Activated CD4-positive, alpha-beta T cell treated with anti-CD3 and anti-CD28 coated beads, Interleukin-2, Interleukin-4, amounts not matched to agents 100 ng/mL and 50 ng/mL, durations not matched to agents 16 hours and 8 hours (primary cell): ENCODE data around the gene NKX3-2.
A peak's percentile ranks its signal among the peaks of the same experiment; 100 is the strongest.

Experiments
- DNase-seq: peaks from one replicate; pipeline ENCODE4 v3.0.0-alpha.2; 2020; ENCODE audit warnings: low spot score

NKX3-2 gene

DNA sequence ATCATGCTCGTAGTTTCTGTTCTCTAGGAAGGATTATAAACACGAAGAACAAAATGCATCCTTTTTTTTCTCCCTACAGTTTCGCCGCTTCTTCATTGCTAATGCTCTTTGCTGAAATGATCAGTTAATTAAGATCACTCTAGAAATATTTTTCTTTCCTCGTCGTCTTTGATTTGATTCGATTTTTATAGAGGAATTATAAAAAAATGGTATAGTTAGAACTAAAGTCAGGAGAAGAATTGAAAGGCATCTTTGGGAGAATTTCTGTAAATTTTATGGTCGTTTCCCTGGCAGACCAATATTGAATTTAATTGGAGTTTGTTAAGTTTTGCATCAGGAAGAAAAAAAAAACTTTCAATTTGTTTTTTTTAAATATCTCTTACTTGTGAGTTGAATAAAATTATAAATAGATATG, 1.1 kb upstream of the NKX3-2 start:
- no peak for DNase-seq

DNA sequence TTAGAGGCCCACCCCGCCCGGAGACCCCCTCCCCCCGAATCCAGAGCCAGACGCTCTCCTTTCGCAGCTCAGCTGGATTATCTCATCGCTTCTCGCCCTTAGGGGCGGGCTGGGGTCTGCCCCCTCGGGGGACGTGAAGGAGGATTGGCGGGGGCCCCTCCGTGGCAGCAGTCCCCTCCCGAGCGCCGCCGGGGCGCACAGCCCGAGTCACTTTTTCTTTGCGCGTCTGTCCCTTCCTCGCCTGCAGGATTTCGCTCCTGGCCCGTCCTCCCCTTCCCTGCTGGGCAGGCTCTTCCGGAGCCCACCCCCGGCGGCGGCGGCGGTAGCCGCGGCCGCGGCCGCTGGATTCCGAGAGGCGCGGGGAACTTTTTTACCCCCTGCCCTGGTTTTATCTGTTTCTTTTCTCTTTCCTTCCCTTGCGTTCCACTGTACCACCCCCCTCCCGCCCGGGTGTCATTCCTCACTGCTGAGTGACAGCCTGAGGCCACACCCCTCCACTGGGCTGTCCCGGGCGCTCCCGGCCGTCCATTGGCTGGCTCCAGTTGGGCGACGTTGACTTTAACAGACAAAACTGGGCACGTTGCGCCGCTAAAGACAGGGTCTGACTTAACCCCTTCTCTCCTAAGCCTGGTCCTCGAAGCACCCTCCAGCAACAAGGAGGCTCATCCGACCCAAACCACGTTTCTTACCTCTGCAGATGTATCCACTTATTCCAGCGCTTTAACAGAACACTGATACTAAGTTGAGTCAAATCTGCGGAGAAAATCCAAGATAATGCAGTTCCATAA, 492 bp upstream of the NKX3-2 start:
- DNase-seq = peak; percentile 58

DNA sequence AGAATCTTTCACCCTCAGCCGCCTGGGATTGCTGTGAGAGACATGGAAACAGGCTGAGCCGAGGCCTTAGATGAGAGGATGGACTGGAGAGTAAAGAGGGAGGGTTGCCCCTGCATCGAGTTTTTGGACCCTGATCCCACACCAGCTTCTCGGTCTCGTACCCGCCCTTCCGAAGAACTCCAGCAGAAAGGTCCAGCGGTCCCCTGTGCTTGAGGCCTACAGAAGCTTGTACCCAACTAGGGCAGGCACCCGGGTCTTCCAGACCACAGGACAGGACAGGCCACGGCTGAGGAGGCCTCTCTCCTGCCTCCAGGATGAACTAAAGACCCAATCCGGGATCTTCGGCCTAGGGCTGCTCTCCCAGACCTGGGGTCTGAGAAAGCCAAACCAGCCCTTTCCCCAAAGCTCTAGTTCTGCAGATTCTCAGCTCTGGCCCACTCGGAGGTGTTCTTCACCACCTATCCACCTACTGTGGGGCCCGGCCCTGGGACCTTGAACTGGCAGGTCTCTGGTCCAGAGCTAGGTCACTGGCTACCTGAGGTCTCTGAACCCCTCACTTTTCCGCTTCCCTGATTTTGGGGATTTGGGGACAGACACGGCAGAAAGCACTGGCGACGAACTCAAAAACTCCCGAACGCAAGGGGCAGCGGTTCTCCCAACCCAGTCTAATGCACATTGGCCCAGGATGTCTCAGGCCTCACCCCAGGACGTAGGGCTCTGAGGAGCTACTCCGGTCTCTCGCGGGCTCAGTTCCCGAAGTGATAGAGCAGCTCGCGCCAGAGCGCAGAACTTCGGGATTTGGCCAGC, 1.1 kb downstream of the NKX3-2 start:
- DNase-seq = no peak

DNA sequence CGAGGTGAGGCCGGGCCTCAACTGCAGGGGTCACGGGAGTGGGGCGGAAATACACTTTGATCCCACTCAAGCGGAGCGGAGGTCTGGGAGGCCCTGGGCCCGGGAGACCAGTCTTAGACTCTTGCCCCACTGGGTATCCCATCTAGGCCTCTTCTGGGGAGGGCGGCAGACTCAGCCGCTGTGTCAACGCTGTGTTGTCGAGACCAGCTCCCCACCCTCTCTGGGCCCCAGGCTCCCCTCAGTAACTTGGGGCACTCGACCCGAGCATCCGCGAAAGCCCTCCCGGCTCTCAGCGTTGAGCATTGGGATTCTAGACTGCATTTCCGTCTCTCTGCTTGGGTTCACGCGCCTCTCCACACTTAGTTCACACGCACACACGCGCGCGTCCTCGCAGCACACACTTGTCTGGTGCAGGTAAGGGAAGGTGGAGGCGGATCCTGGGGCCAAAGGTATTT, 1.7 kb downstream of the NKX3-2 start:
- DNase-seq = no peak

DNA sequence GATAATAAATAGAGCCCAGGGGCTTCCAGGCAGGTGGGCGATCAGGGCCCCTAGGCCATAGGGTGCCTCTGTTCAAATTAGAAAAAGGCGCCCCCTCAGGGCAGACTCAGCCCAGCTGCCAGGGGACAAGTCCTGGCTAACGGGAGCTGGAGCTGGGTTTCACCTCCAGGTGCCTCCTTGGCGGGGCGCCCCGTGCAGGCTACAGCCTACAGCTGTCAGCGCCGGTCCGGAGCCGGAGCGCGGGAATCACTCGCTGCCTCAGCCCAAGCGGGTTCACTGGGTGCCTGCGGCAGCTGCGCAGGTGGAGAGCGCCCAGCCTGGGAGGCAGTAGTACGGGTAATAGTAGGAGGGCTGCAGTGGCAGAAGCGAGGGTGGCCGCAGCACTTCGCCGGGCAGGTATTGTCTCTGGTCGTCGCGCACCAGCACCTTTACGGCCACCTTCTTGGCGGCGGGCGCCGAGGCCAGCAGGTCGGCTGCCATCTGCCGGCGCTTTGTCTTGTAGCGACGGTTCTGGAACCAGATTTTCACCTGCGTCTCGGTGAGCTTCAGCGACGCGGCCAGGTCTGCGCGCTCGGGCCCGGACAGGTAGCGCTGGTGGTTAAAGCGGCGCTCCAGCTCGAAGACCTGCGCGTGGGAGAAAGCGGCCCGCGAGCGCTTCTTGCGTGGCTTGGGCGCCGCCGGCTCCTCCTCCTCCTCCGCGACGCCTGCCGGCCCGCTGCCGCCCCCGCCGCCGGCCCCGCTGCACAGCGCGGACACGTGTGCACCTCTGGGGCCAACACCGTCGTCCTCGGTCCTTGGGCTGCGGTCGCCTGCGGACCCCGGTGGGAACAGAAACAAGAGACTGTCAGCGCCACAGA, 2.4 kb downstream of the NKX3-2 start:
- peak; percentile 32 for DNase-seq

DNA sequence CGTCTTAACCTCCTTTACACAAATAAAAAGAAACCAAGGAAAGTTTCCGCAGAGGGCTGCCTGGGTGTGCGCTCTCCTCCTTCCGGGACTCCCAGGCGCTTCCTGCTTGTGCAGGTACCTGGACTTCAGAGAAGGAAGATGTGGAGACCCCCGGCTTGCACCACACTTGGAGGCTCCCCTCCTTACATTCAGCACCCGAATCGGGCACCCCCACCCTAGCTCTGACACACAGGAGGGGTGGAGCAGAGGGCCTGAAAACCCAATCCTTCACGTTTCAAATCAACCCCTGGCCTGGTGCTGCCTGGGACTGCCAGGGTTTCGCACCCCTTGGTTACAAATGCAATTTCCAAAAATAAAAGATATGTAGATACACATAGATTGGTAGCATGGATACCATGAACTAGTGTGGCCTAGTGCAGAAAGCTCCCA, 3.1 kb downstream of the NKX3-2 start:
- no peak for DNase-seq

DNA sequence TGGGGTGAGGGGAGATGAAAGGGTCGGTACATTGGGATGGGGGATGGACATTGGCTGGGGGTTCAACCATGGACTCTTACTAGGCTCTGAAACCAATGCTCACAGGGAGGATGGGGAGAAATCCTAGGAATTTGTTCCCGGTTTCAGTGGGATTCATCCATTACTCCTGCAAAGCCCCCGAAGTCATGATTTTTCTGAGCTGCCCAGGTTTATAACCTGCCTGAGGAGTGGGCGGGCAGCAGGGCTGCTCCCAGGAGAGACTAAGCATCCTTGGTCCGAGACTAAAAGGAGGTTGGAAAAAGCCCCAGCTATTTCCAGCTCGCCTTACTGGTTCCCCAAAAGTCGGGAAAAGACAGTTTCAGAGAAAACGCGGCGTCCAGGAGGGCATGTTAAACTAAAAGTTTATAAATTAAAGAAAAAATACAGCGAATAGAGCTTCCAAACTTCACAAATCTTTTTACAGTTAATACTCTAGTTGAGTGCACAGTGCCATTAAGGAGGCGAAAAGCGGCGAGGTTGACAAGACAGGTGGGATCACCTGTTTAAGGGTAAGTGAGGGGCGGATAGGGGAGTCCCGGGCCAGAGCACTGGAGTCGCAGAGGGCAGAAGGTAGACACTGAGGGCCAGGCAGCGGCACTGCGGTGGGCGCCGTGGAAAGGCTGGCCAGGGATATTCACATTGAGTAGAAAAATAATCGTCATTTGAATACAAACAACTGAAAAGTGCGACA, 3.7 kb downstream of the NKX3-2 start:
- DNase-seq = no peak

DNA sequence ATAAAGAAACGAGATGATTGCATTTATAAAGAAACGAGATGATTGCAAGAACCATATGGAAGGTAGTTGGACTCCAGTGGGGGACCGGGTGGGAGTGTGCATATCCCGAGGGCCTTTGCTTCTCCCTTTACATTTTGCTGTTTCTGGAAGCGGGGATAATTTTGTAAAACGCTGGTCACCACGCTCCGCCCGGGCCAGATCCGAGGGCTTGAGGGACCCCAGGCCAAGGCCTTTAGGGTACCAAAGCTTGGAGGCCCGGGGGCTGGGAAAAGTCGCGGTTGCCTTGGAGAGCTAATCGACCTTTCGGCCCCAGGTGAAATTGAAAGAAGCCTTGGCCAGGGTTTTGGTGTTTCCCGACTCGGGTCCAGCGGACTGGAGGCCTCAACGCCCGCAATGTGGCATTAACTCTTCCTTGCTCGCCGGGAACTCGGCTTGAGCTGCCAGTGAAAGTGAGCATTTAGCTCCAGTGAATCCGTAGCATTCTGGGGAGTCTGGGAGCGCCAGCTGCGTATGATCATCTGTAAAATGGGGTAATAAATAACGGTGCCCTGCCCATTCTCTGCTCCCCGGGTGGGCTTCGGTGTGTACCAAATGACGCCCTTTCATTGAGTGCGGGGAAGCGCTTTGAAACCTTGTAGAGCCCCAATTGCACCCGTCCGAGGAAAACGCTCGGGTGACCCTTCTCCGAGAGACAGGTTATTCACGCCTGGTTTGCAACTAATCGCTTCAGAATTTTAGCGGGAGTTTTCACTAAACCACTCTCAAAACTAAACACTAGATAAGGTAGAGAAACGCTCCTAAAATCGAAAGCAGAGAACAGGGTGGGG, 4.5 kb downstream of the NKX3-2 start:
- DNase-seq = no peak

DNA sequence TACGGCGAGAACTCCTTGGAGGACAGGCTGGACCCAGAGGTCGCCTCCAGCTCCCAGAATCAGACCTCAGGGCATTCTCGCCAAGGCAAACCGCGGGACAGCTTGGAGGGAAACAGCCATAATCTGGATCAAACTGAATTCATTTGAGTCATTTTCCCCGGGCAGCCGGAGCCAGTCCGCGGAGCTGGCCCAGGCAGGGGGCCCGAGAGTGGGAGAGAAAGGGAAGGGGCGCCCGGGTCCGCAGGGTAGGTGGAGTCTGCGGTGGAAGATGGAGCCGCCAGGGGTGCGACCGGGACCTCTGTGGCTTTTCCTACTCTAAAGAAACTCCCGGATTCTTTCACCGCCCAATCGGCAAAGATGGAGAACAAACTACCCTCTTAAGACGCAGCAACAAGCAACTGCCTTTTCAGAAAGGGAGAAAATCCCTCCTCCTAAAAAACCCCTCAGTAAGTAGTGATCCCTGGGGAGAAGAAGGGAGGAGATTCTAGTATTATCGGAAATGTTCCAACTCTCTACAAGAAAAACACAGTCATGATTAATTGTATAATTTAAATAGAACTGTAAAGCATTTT, 5.2 kb downstream of the NKX3-2 start:
- no peak for DNase-seq

DNA sequence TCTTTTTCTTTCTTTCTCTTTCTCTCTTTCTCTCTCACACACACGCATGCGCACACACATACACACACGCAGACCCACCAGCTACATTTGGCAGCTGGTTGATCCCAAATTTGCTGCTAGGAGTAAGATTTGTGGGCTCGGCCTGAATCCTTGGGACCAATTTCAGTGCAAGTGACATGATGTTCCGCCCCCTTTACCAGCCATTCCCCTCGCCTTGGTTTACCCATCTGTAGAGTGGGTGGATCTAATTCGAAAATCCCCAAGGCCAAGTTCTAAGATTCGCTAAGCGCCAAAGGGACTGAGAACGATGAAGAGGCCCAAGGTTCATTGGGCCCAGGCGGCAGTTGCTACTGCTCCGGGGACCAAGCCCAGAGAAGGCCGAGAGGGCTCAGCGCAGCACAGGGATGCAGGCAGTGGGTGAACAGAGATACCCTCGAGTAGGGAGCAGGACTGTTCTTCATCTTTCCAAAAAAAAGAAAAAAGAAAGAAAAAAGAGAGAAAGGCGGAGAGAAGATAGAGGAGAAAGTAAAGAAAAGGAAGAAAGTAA, 5.8 kb downstream of the NKX3-2 start:
- DNase-seq = no peak

DNA sequence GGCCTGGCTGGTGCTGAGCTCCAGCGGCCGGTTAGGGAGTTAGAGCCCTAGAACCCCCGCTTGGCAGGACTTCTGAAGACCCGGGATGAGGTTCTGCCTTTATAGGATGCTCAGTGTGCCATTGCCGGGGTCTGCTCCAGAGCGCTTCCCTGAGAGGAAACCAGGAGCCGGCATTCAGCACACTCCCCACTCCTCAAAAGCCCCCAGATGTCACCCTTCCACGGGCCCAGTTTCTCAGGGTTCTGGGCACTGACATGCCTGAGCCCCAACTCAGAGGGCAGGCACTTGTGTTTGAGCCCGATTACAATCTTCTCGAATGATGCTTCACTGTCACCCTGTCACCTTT, 6.5 kb downstream of the NKX3-2 start:
- DNase-seq = no peak

DNA sequence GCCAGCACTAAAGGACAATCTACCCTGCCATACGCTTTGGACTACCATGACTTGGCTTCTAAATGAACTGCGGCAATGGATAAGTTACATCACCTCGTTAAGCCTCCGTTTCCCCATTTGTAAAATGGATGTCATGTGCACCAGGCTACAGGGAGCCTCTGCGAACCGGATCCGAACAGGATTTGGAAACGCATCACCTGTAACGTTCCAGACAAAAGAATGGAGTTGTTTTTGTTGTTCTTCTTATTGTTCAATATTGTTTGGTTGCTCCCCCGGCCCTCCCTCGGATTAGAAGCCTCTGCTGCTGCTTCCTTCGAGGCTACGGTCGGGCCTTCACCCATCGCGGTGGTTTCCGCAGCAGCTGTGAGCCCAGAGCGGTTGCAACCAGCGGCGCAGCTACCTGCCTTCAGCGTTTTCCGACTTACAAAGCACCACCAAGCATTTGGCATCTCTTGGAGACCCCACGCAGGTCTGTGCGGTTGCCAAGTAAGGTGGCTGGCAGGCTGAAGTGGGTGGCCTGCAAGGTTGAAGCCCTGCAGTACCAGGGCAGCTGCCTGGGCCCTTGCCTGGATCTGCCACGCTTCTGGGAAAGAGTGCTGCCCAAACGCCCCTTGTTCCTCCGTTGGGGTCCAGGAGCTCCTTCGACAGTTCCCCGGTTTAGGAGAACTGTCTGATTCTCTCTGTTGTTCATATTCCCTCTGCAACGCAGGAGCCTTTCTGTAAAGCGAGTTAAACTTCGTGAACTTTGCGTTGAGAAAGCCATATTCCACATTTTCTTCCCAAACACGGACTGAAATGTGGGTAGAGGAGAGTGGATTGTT, 7.1 kb downstream of the NKX3-2 start:
- DNase-seq = no peak

DNA sequence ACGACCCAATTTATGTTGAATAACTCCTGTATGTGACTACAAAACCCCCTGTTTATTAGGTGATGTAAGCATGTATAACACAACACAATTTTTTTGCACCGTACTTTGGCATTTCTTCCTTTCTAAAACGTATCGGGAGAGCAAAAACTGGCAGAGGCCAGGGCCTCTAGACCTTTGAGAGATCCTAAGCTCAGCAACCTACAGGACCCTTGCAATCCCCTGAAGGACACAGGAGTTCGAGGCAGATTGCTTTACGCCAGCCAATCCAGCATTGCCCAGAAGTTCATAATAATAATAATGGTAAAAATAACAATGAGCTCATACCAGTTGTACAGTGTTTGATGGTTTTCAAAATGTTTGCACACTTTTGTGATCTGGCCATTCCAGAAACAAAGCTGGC, 7.7 kb downstream of the NKX3-2 start:
- no peak for DNase-seq

DNA sequence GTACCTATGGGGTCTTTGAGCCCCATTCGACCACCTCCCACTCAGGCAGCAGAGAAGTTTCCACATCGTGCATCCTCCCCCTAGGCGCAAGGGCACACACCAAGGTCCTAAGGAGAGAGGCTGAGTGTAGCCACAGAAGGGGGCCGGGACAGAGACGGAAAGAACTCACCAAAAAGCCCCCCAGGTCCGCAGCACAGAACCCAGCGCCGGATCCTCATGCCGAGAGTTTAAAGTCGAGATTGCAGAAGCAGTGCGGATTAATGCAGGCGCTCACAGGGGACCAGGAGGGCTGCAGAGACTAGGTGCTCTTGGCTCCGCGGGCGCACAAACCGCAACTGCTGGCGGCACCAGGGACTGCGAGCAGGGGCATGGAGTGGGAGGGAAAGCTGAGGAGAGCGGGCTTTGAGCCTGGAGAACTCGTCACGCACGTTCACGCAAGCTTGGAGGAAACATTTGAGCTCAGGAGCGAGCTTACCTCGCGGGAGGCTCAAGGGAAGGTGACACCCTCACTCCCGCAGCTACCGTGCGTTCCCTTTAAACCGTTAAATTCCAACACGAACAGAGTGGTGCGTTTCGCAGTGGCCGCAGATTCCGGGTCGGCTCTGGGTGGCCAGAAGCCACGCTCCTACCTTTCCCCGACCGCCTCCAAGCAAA, 8.5 kb downstream of the NKX3-2 start:
- no peak for DNase-seq

DNA sequence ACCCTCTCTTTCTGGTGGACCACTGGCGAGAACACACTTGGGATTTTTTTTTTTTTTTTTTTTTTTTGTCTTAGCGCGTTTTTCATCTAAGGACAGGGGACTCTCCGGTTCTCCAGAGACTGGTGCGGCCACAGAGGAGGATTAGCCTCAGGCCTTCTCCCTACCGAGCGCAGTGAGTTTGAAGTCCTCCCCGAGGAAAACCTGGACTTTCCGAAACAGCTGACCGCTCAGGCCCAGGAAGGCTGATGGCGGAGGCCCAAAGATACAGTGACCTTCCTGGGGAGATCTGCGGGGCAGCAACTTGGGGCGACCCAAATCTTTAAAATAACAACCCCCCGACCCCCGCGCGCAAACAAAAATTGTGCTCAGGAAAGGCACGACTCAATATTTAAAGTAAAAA, 9.2 kb downstream of the NKX3-2 start:
- no peak for DNase-seq

DNA sequence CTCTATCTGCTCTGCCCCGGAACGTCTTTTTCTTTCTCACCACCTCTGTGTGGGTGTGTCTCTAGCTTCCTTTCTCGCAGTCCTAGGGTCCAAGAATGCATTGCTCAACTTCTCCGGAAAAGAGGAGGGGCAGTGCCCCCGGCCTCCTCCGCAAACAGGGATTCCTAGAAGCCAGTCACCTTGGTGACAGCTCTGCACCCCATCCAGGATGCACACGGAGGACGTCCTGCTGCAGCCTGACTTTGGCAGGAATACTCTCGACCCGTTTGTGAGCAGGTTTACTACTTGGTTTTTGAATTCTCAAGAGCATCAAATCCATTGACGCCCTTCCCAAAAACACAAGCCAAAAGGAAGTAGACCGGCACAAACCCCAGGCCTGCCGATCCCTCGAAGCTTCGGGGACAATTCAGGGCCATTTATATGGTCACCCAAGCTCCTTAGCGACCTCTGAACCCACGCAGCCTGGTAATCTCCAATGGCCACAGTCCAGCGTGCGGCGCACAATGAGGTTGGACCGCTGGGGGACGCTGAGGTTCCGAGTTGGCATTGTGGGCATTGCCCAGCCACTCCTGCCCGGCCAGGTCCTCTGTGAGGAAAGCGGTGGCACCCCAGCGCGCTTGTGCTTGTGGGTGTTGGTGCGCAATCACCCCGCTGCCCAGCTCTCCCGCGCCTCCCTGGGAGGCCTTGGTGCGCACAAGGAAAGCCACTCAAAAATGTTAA, 9.8 kb downstream of the NKX3-2 start:
- no peak for DNase-seq

DNA sequence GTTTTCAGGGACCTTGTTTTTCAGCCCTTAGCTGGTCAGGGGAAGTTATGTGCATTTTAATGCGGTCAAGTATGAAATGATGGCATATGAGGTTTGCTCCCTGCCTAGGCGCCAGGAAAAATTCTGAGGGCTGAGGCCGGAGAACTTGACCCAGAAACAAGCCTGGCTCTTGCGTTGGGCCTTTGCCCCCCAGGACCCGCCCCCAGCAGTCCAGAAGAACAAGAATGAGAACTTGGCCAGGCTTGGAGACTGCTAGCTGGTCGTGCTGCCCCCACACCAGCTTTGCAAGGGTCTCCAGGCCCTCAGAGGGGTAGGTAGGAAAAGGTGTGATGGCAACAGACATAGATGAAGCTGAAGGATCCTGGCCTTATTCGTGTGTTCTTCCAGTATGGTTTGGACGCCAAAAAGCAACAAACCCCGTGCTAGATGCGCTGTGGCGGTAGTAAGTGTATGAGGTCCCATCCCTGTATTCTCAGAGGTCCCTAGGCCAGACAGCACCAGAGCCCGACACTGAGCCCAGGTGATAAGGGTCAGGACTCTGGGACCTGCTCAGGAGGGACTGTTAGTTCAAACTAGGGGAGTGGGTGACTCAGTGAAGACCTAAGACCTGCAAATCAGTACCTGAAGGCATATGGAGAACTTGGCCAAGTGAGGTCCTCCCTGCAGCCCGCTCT, 10.5 kb downstream of the NKX3-2 start:
- DNase-seq = no peak

DNA sequence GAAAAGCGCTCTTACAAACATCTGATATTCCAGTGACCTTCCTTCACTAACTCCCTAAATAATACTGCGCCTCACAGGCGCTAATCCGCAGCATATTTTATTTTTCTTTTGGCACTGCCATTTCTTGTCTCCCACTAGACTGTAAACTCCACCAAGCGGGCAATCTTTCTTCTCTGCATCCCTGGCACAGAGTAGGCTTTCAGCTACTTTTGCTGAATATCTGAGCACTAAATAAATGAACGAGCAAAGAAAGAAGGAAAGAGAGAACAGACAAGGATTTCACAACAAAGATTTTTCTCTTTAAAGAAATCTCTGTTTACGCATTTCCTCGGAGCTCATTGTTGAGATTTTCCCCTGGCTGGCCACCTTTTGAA, 12.7 kb downstream of the NKX3-2 start:
- no peak for DNase-seq
